WTC11 (cell line): ENCODE data around the gene GPR62. TPM values are rescaled to one million over a fixed set of nuclear protein-coding genes. Genes with fewer than 3 reads are reported as not detected.
A peak's percentile ranks its signal among the peaks of the same experiment; 100 is the strongest.

ENCODE experiments used
- ATAC-seq: fragments of 200-7000 bp; cut with Tn5 transposase; 2 replicates; pipeline ENCODE4 v1.10.0; 2021; ENCODE audit warnings: mild to moderate bottlenecking, moderate library complexity
- CTCF ChIA-PET: fragments of 300-600 bp; sonication (Branson Sonifier 250); formaldehyde crosslinking; loops from one replicate; lab custom pipeline; 2021; ENCODE audit warnings: antibody characterized with exemption; lab: Charles Lee
- POLR2A ChIA-PET: fragments of 350-600 bp; sonication (Branson Sonifier 250); formaldehyde crosslinking; loops from one replicate; lab custom pipeline; 2021; ENCODE audit warnings: antibody characterized with exemption; lab: Charles Lee
- DNase-seq: peaks from one replicate; pipeline ENCODE4 v3.0.0; 2021; ENCODE audit warnings: low spot score
- H3K27ac Mint-ChIP-seq: 2 replicates; pipeline ENCODE4 v1.8.0; 2021; ENCODE audit warnings: mixed read lengths
- H3K27me3 Mint-ChIP-seq: 2 replicates; pipeline ENCODE4 v1.8.0; 2021; ENCODE audit warnings: low read depth, mild to moderate bottlenecking, moderate library complexity, mixed read lengths
- H3K36me3 Mint-ChIP-seq: 2 replicates; pipeline ENCODE4 v1.8.0; 2021; ENCODE audit warnings: mixed read lengths
- H3K4me1 Mint-ChIP-seq: 2 replicates; pipeline ENCODE4 v1.8.0; 2022; ENCODE audit warnings: mixed read lengths
- H3K4me3 Mint-ChIP-seq: 2 replicates; pipeline ENCODE4 v1.8.0; 2021; ENCODE audit warnings: mild to moderate bottlenecking, moderate library complexity, mixed read lengths
- H3K9me3 Mint-ChIP-seq: 2 replicates; pipeline ENCODE4 v1.8.0; 2021; ENCODE audit warnings: mixed read lengths
- CBFB ChIP-seq: sonication (generic); formaldehyde crosslinking; IDR thresholded peaks from 2 replicates; pipeline ENCODE4 v1.8.1; 2022; ENCODE audit warnings: mild to moderate bottlenecking, low read depth, missing genetic modification reagents
- E2F5 ChIP-seq: sonication (generic); formaldehyde crosslinking; IDR thresholded peaks from 2 replicates; pipeline ENCODE4 v1.8.1; 2022; ENCODE audit warnings: mild to moderate bottlenecking, moderate library complexity, missing genetic modification reagents
- ERG ChIP-seq: fragments of 250-450 bp; sonication (Bioruptor Pico); IDR thresholded peaks from 2 replicates; pipeline ENCODE4 v1.8.0; 2021; ENCODE audit warnings: mild to moderate bottlenecking
- JUN ChIP-seq: sonication (generic); formaldehyde crosslinking; IDR thresholded peaks from 2 replicates; pipeline ENCODE4 v1.8.0; 2023; ENCODE audit warnings: mild to moderate bottlenecking, missing genetic modification reagents
- TEAD1 ChIP-seq: sonication (generic); formaldehyde crosslinking; IDR thresholded peaks from 2 replicates; pipeline ENCODE4 v1.8.0; 2022; ENCODE audit warnings: mild to moderate bottlenecking, missing genetic modification reagents
- TEAD4 ChIP-seq: sonication (generic); formaldehyde crosslinking; IDR thresholded peaks from 2 replicates; pipeline ENCODE4 v1.8.0; 2022; ENCODE audit warnings: mild to moderate bottlenecking, missing genetic modification reagents
- TP53 ChIP-seq: sonication (generic); formaldehyde crosslinking; IDR thresholded peaks from 2 replicates; pipeline ENCODE4 v1.8.1; 2023; ENCODE audit warnings: mild to moderate bottlenecking, missing genetic modification reagents
- ZBTB21 ChIP-seq: sonication (generic); formaldehyde crosslinking; IDR thresholded peaks from 2 replicates; pipeline ENCODE4 v1.8.1; 2023; ENCODE audit warnings: mild to moderate bottlenecking, missing genetic modification reagents, borderline replicate concordance
- ZNF232 ChIP-seq: sonication (generic); formaldehyde crosslinking; IDR thresholded peaks from 2 replicates; pipeline ENCODE4 v1.8.0; 2022; ENCODE audit warnings: mild to moderate bottlenecking, missing genetic modification reagents
- ZNF532 ChIP-seq: fragments of 250-450 bp; sonication (Bioruptor Pico); IDR thresholded peaks from 2 replicates; pipeline ENCODE4 v1.9.0; 2021; ENCODE audit warnings: mild to moderate bottlenecking, borderline replicate concordance
- total RNA-seq: library from RNA; stranded (reverse); gene quantifications from 3 replicates; pipeline ENCODE4 v1.2.3, GENCODE V29; 2021
- TF ChIP-seq, protein P1 (sequence below): fragments of 250-450 bp; sonication (Bioruptor Pico); conservative IDR thresholded peaks from 2 replicates; pipeline ENCODE4 v1.9.0; 2021; ENCODE audit warnings: mild to moderate bottlenecking
- TF ChIP-seq, protein P2 (sequence below): sonication (generic); formaldehyde crosslinking; IDR thresholded peaks from 2 replicates; pipeline ENCODE4 v1.8.0; 2022; ENCODE audit warnings: mild to moderate bottlenecking, missing genetic modification reagents
- TF ChIP-seq, protein P3 (sequence below): sonication (generic); formaldehyde crosslinking; IDR thresholded peaks from 2 replicates; pipeline ENCODE4 v1.8.1; 2023; ENCODE audit warnings: mild to moderate bottlenecking, moderate library complexity, missing genetic modification reagents
- TF ChIP-seq, protein P4 (sequence below): sonication (generic); formaldehyde crosslinking; IDR thresholded peaks from 2 replicates; pipeline ENCODE4 v1.8.0; 2023; ENCODE audit warnings: missing genetic modification reagents, mild to moderate bottlenecking, borderline replicate concordance
- TF ChIP-seq, protein P5 (sequence below): sonication (generic); formaldehyde crosslinking; IDR thresholded peaks from 2 replicates; pipeline ENCODE4 v1.8.0; 2022; ENCODE audit warnings: mild to moderate bottlenecking, missing genetic modification reagents
- TF ChIP-seq, protein P6 (sequence below): sonication (generic); formaldehyde crosslinking; IDR thresholded peaks from 2 replicates; pipeline ENCODE4 v1.8.1; 2022; ENCODE audit warnings: low read depth, mild to moderate bottlenecking, moderate library complexity, missing genetic modification reagents, borderline replicate concordance

The GPR62 gene
- total RNA-seq, 1 experiment from 2014 or later: 0.24 TPM

DNA sequence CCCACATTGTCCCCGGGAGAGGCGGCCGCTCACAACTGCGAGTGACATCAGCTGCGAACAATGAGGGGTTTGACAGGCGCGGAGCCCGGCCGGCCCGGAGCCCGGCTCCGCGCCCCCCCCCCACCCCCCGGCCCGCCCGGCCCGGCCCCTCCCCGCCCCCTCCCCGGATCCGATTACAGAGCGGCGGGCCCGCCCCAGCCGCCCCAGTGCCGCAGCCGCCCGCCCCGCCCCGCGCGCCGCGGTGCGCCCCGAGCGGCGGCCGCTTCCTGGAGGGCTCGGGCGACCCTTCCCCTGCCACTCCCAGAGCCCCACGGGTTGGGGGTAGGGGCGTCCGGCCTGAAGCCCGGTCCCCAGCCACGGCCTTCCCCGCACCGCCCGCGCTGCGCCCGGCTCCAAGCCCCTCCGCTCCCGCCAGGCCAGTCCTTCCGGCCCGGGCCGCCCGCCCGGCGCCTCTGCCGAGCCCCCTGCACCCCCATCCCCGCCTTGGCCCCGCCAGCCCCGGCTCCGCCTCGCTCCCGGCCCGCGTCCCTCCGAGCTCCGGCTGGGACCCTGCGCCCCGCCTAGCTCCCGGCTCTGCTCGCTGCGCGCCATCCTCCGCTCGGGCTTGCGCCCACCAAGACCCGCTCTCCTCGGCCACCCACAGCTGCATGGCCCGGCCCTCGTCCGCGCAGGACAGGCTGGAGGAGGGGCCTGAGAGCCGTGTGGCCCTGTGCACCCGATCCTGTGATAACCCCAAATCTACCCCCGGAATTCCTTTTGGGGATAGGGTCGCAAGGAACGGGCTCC, 12.4 kb downstream of the GPR62 start, which contains the start of gene PCBP4:
TSS of gene PCBP4 (minus strand) at position 71 of the 786 bp plus-strand sequence. CDS start 6,214 bp downstream, outside the sequence.
- no peak within 1 kb of the TSS; the same call in 1 of the 2 replicates for H3K27ac Mint-ChIP-seq
- TF ChIP-seq ZBTB21 (CRISPR knock-in tag) (peak; percentile 59; the same call in 1 of the 2 replicates), JUN (CRISPR knock-in tag) (no peak), ZNF232 (no peak), CBFB (CRISPR knock-in tag) (0 out of 2 replicates have a peak, but pooled peaks have one; percentile 64), ZNF532 (CRISPR knock-in tag) (peak; percentile 29; the same call in 1 of the 2 replicates), TEAD4 (CRISPR knock-in tag) (no peak), E2F5 (CRISPR knock-in tag) (peak; percentile 59; the same call in 1 of the 2 replicates), TP53 (CRISPR knock-in tag) (peak; percentile 75; the same call in 1 of the 2 replicates), TEAD1 (CRISPR knock-in tag) (no peak), ERG (no peak)
- TF ChIP-seq, protein P1, sequence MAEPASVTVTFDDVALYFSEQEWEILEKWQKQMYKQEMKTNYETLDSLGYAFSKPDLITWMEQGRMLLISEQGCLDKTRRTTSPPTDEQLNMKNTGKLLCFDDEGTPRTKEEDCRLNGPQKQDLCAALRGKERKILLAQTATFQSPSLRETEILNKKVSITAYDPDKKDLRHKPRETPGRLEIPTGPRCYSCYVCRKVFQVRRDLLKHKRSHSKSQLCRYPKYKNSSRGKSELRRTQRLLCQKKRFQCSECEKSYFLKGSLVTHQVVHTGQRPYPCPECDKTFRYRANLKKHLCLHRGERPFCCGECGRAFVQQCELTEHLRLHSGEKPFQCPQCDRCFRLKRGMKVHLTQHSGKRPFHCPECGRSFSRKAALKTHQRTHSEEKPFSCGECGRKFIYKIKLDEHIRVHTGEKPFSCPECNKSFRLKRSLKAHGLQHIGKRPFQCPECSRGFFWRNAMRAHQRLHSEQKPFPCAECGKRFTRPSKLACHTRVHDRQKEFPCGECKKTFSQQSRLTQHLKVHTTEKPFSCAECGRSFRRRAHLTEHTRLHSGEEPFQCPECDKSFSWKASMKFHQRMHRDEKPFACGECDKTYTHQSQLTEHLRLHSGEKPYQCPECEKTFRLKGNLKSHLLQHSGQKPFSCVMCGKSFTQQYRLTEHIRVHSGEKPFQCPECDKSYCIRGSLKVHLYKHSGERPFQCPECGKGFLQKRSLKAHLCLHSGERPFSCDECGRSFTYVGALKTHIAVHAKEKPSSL (CRISPR knock-in tag): 0 out of 2 replicates have a peak, but pooled peaks have one; percentile 55
- TF ChIP-seq, protein P2, sequence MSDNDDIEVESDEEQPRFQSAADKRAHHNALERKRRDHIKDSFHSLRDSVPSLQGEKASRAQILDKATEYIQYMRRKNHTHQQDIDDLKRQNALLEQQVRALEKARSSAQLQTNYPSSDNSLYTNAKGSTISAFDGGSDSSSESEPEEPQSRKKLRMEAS (CRISPR knock-in tag): peak; percentile 9; the same call in 1 of the 2 replicates
- TF ChIP-seq, protein P3, sequence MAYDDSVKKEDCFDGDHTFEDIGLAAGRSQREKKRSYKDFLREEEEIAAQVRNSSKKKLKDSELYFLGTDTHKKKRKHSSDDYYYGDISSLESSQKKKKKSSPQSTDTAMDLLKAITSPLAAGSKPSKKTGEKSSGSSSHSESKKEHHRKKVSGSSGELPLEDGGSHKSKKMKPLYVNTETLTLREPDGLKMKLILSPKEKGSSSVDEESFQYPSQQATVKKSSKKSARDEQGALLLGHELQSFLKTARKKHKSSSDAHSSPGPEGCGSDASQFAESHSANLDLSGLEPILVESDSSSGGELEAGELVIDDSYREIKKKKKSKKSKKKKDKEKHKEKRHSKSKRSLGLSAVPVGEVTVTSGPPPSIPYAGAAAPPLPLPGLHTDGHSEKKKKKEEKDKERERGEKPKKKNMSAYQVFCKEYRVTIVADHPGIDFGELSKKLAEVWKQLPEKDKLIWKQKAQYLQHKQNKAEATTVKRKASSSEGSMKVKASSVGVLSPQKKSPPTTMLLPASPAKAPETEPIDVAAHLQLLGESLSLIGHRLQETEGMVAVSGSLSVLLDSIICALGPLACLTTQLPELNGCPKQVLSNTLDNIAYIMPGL (CRISPR knock-in tag): 0 out of 2 replicates have a peak, but pooled peaks have one; percentile 39
- TF ChIP-seq, protein P4, sequence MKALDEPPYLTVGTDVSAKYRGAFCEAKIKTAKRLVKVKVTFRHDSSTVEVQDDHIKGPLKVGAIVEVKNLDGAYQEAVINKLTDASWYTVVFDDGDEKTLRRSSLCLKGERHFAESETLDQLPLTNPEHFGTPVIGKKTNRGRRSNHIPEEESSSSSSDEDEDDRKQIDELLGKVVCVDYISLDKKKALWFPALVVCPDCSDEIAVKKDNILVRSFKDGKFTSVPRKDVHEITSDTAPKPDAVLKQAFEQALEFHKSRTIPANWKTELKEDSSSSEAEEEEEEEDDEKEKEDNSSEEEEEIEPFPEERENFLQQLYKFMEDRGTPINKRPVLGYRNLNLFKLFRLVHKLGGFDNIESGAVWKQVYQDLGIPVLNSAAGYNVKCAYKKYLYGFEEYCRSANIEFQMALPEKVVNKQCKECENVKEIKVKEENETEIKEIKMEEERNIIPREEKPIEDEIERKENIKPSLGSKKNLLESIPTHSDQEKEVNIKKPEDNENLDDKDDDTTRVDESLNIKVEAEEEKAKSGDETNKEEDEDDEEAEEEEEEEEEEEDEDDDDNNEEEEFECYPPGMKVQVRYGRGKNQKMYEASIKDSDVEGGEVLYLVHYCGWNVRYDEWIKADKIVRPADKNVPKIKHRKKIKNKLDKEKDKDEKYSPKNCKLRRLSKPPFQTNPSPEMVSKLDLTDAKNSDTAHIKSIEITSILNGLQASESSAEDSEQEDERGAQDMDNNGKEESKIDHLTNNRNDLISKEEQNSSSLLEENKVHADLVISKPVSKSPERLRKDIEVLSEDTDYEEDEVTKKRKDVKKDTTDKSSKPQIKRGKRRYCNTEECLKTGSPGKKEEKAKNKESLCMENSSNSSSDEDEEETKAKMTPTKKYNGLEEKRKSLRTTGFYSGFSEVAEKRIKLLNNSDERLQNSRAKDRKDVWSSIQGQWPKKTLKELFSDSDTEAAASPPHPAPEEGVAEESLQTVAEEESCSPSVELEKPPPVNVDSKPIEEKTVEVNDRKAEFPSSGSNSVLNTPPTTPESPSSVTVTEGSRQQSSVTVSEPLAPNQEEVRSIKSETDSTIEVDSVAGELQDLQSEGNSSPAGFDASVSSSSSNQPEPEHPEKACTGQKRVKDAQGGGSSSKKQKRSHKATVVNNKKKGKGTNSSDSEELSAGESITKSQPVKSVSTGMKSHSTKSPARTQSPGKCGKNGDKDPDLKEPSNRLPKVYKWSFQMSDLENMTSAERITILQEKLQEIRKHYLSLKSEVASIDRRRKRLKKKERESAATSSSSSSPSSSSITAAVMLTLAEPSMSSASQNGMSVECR (CRISPR knock-in tag): 0 out of 2 replicates have a peak, but pooled peaks have one; percentile 39
- TF ChIP-seq, protein P5, sequence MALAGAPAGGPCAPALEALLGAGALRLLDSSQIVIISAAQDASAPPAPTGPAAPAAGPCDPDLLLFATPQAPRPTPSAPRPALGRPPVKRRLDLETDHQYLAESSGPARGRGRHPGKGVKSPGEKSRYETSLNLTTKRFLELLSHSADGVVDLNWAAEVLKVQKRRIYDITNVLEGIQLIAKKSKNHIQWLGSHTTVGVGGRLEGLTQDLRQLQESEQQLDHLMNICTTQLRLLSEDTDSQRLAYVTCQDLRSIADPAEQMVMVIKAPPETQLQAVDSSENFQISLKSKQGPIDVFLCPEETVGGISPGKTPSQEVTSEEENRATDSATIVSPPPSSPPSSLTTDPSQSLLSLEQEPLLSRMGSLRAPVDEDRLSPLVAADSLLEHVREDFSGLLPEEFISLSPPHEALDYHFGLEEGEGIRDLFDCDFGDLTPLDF: no peak
- TF ChIP-seq, protein P6, sequence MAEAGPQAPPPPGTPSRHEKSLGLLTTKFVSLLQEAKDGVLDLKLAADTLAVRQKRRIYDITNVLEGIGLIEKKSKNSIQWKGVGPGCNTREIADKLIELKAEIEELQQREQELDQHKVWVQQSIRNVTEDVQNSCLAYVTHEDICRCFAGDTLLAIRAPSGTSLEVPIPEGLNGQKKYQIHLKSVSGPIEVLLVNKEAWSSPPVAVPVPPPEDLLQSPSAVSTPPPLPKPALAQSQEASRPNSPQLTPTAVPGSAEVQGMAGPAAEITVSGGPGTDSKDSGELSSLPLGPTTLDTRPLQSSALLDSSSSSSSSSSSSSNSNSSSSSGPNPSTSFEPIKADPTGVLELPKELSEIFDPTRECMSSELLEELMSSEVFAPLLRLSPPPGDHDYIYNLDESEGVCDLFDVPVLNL: 0 out of 2 replicates have a peak, but pooled peaks have one; percentile 31

More for the DNA sequence above, 12.4 kb downstream of the GPR62 start, which contains the start of gene PCBP4:
- no peaks in the 10 kb centered on the region for H3K36me3 Mint-ChIP-seq
- ATAC-seq: peak; percentile 40
- ChIA-PET POLR2A (interaction anchor here (0.7 to 3.7 kb wide), 9 partner anchors 10 to 1613 kb away, joined by 4 to 23 read pairs (median 5); partner anchors contain the start of genes ACY1, GPR62, PARP3 and RRP9), CTCF (interaction anchor here (1.0 to 6.3 kb wide), 6 partner anchors 15 to 148 kb away, joined by 3 to 43 read pairs (median 10); partner anchors contain the start of genes ACY1, PARP3 and RRP9)
- peaks cover 22% of the 10 kb centered on the region for H3K27me3 Mint-ChIP-seq
- H3K4me1 Mint-ChIP-seq: peaks cover 49% of the 10 kb centered on the region
- peak; percentile 69 for DNase-seq
- peak within 1 kb of the TSS; percentile 81 for H3K4me3 Mint-ChIP-seq
- no peaks in the 10 kb centered on the region for H3K9me3 Mint-ChIP-seq
